Activated naive CD4-positive, alpha-beta T cell treated with Interleukin-2 at 50 U/mL for 16 hours (primary cell): ENCODE data around the gene VPS72.

Experiments used
- DNase-seq: peaks from one replicate; pipeline ENCODE4 v3.0.0-alpha.2; 2020

VPS72 gene

GRCh38 chr1:151143986-151144385, 46.0 kb downstream of the VPS72 start:
- DNase-seq, result no peak

- DNase-seq, result no peak
These were observed 47.0 kb downstream of the VPS72 start for GRCh38 chr1:151143057-151143435.

- DNase-seq, result no peak
These were observed 47.5 kb downstream of the VPS72 start for GRCh38 chr1:151142411-151143056.

DNA sequence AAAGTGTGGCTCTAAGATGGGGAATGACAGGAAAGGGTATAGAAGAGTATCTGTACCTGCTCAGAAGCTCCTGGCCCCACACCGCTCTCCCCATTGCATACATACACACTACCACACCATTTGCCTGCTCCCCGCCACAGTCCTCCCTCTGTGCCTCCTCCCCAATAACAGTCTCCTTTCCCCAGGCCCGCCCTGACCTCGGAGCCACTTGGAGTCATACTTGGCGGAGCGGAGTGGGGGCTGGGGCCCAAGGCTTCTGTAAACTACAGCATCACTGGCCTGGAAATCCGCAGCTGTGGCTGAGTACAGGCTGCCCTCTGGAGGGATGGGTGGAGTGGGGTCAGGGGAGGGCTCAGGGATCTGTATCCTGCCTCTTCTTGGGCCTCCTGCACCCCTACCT, 52.2 kb downstream of the VPS72 start:
- DNase-seq, result no peak

DNA sequence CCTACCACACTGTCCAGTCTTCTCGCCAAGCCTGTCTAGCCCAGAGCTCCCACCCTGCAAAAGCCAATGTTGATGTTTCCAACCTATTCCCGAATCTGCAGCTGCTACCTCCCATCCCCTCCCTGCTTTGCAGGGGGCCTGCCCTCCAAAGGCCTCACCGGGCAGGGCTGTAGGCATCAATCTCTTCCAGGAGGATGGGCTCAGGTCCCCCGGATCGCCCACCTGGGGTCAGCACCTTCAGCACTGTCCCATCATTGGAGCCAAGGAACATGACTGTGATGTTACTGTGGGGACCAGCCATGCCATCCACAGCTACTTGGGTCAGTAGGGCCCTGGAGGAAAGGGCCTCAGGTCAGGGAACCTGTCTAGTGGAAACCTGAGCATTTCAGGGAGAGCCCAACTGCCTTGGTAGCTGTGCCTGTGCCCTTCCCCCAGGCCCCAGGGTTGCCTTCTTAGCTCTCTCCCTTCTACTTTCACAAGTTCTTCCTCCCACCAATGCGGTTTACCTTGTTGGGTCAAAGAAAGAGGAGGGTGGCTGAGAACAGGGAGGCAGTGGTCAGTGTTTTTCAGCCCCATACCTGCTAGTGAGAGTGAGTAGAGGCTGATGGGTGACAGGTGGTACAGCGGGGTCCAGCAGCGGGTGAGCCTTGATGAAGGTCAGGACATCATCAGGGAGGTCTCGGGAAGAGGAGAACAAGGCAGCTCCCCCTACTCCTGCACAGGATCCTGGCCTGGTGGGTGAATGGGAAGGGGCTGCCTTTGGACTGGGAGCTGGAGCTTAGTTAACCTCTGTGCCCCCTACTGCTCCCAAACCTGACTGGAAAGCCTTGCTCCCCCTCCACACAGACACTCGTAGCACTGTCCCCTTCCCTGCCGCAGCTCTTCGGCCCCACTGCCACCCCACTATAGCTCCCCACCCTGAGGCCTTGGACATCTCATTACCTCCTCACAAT, 54.3 kb downstream of the VPS72 start:
- DNase-seq, result no peak

GRCh38 chr1:151134991-151135390, 55.0 kb downstream of the VPS72 start:
- DNase-seq, result no peak

GRCh38 chr1:151134396-151134795, 55.6 kb downstream of the VPS72 start:
- DNase-seq, result no peak

GRCh38 chr1:151133018-151133806, 56.8 kb downstream of the VPS72 start:
- no peak for DNase-seq

DNA sequence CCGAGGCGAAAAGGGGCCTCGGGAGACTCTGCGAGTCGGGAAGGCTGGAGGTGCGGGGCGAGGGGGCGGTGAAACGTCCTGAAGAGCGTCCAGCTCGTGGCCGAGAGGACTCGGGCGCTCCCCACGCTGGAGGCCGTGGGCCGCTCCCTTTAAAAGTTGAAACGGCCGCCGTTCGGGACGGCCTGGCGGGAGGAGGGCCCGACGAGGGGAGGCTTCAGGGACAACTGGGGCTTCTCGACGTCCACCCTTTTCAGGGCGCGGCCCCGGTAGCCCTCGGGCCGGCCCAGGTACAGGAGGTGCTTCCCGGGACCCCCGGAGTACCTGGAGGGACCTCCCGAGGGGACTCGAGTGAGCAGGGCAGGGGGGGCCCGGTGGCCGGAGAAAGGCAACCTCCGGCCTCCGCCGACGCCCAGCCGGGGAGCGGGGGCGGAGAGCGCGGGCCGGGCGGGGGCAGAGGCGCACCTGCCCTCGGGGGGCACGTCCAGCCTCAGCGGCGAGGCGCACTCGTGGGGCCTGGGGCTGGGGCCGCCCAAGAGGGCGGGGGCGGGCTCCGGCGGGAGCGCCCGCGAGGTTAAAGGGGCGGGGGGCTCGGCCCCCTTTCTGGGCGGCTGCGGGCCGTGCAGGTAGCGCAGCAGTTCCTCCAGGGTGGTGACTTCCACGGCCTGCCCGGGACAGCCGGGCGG, 57.5 kb downstream of the VPS72 start:
- no peak for DNase-seq

GRCh38 chr1:151131701-151132334, 58.2 kb downstream of the VPS72 start:
- no peak for DNase-seq

GRCh38 chr1:151130987-151131586, 58.9 kb downstream of the VPS72 start:
- peak; percentile 79 for DNase-seq

GRCh38 chr1:151128800-151129199, 61.2 kb downstream of the VPS72 start:
- DNase-seq, result no peak
